Cerebellar cortex (tissue), 1 donor: ENCODE results near the gene STIM2.
"Not testable (repeated sequence)": the region's sequence is repeated elsewhere in the genome, so short reads cannot be mapped to it uniquely, and the experiment has no call there.

ENCODE experiments used
- DNase-seq: peaks from one replicate; pipeline ENCODE4 v3.0.0-alpha.2; 2015; ENCODE audit warnings: low spot score

Gene STIM2

DNA sequence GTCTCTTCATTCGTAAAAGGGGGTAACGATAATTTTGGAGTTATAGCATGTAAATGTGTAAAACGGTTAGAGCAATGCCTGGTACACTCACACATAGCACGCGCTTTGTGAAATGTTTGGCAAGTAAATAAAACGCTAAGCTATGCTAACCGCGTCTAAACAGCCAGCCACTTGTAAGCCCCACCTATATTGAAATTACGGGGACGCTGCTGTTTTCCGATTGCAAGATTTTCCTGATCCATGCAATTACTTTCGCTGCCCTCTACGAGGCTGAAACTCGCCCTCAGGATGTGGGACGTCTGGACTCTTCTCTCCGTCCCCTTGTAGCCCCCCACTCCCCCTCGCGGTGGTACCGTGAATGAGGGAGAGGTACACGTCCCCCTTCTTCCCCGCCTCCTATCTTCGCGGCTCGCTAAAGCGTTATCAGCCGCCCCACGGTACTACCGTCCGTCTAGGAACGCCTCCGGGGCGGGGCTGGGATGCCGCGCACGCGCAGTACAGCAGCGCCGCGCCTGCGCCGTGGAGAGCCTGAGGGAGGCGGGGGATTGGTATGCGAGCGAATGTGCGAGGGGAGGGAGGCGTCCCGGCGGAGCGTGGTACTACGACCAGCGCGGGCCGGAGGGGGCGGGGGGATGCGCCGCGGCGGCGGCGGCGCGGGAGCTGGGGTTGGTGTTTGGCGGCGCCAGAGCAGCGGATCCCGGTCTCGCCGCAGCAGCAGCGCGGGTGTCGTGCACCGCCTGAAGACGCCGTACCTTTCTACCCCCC lies at the start of gene STIM2:
Gene STIM2, plus strand, starts transcription at position 685 of the 765 bp plus-strand sequence.
- peak; percentile 96 for DNase-seq

DNA sequence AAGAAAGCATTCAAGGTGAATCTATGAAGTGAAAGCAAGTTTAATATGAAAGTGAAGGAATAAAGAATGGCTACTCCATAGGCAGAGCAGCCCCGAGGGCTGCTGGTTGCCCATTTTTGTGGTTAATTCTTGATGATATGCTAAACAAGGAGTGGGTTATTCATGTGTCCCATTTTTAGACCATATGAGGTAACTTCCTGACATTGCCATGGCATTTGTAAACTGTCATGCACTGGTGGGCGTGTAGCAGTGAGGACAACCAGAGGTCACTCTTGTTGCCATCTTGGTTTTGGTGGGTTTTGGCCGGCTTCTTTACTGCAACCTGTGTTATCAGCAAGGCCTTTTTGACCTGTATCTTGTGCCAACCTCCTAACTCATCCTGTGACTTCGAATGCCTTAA lies 49.1 kb upstream of the STIM2 start:
- DNase-seq: not testable (repeated sequence)

DNA sequence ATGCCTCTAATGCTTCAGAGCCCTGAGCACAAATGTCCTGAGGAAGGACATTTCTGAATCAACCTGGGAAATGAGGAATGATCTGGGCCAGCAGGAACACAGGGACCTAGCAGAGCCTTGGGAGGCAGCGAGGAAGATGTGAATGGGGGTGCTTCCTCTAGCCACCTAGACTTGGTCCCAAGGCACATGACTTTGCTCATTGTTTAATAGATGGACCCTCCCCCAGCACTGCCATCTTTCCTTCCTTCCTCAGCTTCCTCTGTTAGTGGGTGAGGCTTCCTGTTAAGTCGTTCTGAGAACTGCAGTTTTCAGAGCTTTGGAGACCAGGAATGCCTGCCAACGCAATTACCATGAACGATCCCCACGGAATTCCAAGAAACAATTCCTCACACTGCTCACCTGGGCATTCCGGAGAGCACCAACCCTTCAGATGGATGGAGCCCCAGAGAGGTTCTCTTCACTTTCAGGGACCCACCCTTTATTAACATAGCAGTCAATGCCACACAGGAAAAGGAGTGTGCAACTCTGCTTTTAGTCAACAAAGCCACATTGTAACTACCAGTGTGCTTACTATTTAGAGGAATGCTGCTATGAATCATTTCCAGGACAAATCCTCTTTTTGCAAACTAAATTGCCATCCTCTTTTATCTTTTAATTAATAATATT lies 48.5 kb upstream of the STIM2 start:
- no peak for DNase-seq

DNA sequence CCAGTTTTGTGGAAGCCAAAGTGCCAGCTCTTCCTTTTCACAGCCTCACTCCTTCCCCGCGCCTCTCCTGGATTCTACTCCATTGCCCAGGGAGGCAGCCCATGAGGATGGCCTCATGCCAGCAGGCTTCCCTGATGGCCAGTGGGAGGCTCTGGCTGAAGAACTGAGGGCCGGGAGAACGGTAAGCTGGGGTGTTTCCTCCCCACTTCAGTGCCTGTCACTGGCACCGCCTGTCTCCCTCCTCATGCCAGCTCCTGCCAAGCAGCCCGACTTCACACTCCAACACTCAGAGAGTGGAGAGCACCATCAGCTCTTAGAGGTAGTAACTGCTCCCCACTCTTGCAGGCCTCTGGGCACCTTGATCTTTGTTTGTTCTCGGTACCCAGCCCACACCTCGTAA lies 46.9 kb upstream of the STIM2 start:
- peak; percentile 8 for DNase-seq

DNA sequence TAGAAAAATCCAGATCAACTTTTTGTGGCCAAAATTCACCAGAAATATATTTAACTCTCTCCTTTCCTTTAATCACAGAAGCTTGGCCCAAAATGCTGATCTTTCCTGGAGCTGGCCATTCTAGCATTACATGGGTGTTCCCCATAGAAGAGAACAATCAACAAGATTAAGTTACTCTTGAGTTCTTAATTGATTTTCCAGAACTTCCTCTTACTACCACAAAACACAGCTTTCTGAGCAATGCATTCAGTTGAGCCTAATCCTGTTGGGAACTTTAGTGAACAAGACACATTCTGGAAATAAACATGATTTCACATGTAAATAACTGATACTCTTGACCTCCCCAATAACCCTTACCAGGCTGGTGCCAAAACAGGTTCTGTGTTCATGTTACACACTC lies 45.4 kb upstream of the STIM2 start:
- no peak for DNase-seq

DNA sequence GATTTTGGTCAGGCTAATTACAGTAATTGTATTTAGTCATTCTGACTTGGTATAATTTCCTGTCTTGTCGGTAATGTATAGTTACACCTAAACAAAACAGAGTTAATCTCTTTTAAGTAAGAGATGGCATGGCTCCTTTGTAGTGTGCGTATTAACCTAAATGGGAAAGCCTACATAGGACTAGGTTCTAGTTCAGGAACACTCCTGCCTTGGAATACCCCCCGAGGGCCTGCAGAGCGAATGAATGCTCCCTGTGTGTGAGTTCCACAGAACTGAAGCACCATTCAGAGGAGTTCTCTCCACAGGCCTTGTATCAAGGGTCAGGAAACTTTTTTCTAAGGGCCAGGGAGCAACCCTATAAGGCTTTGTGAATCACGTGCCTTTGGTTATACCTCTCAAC lies 44.9 kb upstream of the STIM2 start:
- no peak for DNase-seq

DNA sequence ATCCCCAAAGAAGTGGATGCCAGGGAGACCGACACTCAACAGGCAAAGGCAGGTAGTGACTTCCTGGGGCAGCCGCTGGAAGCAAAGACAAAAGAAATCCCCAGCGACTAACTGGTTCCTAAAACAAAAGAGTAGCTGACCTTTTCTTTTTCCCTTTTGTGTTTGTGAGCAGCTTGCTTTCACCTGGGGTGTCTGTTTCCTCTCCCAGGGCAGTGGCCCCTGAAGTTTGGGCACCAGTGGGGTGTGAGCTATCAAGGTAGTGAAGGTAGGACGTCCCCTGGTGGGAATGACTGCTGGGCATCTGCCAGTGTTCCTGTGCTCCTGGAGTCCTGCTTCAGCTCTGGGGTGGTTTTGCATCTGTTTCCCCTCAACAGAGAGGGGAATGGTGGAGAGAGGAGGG lies 41.6 kb upstream of the STIM2 start:
- no peak for DNase-seq

DNA sequence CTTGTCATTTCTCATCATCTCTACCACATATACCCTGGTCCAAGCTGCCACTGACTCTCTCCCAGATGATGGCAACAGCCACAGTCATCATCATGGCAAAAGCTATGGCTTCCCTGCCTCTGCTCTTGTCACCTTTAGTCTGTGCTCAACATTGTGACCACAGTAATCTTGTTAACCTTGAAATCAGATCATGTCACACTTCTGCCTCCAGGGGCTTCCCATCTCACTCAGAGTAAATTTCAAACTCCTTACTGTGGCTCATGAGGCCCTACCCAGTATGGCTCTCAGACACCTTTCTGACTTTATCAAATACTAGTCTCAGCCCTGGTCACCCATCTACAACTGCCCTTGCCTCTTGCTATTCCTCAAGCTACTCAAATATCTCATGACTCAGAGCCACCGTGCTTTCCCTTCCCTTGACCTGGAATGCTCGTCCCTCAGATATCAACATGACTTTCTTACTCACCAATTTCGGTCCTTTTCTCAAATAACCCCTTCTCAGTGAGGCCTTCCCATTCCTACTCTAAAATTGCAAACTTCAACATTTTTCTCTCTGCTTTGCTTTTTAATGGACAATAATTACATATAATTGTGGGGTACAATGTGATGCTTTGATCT lies 41.1 kb upstream of the STIM2 start:
- no peak for DNase-seq

DNA sequence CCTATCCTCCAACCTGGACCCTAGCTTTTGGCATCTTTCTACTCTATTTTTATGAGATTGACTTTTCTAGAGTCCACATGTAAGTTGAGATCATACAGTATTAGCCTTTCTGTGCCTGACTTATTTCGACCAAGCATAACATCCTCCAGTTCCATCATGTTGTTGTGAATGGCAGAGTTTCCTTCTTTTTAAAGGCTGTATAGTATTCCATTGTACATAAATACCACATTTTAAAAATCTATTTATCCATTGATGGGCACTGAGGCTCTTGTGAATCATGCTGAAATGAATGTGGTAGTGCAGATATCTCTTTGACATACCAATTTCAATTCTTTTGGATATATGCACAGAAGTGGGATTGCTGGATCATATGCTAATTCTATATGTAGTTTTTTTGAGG lies 40.3 kb upstream of the STIM2 start:
- no peak for DNase-seq

DNA sequence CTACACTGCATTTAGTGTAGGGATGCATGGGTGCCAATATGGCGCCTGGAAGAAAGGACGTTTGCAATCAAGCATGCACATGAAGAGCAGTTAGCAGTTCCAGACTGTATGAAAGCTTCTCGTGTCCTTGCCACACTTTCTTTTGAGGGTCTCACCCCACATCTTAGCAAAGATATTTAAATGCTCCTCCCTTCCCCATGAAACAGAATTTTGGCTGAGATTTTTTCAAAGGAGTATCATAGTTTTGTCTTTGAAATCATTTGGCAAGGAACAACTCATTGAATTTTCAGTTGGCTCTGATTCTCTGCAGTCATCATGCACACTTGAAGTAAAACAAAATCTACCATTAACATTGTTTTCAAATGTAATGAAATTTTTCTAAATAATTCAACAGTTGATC lies 39.6 kb upstream of the STIM2 start:
- DNase-seq: no peak

DNA sequence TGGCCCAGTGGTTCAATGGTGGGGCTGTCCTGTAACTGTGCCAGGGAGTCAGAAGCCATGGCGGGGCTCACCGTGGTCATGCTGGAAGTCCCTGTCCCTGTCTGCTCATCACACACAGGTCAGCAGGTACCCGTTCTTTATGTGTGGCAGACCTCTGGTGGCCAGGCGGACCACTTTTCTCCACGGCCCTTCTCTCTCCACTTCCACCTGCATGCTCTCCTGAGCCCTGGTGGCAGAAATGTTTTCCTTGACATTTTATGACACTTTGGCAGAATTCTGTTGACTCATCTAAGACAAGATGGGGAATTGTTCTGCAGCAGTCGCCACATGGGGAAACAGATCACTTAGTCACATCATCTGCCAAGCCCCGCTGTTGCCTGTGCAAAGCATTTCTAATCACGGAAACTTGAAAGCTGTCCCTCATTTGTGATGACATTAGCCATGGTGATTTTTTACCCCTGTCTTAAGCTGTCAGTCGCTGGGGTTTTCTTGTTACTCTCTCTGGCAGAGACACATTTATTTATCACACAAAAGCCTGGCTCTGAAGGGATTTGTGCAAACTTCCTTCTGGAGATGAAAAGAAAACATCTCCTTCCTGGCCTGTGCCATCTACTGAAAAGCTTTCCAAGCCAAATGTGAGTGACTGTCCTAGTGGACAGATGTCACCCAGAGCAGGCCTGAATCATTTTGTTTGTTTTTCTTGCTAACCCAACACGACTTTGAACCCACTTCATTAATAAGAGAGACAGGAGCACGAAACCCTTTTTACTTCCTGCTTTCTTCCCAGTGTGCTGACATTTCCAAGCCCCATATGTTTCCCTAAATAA lies 38.8 kb upstream of the STIM2 start:
- DNase-seq: no peak

DNA sequence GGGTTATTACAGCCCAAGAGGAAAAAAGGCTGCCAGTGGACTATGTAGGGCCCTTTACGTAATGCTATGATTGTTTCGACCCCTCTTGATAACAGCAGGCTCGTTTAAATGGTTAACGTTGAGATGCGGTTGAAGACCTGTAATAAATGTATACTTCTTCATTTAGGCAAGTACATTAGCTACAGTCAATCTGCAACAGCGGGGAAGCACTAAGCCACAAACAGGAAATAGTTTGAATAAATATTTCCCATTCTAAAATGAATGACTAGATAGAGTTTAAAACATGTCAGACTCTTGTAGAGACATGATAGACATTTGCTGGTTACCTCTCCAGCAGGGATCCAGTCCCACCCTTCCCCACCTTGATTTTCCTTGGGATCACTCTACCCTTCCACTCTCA lies 38.1 kb upstream of the STIM2 start:
- no peak for DNase-seq

DNA sequence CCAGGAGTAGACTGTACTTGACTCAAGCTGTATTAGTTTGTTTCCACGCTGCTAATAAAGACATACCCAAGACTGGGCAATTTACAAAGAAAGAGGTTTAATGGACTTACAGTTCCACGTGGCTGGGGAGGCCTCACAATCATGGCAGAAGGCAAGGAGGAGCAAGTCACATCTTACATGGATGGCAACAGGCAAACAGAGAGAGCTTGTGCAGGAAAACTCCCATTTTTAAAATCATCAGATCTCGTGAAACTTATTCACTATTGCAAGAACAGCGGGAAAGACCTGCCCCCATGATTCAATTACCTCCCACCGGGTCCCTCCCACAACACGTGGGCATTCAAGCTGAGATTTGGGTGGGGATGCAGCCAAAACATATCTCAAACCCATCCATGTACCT lies 37.7 kb upstream of the STIM2 start:
- not testable (repeated sequence) for DNase-seq

DNA sequence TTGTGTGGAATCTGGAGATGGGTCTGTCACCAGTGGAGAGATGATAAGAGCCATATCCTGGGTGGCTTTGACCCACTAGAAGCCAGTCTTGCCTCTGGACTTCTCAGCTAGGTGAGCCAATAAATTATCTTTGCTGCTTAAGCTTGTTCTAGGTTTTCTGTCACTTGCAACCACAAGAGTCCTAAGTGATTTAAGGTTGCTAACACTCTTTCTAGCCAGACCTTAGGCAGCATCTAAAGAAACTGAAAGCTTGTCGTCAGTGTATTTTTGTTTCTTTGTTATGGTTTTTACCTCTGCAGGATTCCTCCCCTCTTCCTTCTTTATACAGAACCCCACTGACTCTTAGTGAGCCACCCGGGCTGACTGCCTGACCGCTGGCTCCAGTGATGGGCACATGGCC lies 37.1 kb upstream of the STIM2 start:
- no peak for DNase-seq

DNA sequence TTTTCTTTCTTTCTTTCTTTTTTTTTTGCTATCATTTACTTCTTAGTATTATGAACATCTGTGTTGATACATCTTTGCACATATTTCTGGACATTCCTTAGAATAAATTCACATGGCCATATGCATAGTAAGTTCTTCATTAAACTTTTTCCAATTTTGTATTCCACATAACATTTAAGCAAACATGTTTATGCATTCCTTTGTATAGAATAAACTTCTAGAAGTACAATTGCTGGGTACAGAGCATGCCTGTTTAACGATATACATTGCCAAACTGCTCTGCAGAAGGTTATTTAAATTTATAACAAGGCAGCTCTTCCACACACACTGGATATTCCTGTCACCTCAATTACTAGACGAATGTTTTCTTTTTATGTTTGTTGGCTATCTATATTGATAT lies 36.0 kb upstream of the STIM2 start:
- no peak for DNase-seq

DNA sequence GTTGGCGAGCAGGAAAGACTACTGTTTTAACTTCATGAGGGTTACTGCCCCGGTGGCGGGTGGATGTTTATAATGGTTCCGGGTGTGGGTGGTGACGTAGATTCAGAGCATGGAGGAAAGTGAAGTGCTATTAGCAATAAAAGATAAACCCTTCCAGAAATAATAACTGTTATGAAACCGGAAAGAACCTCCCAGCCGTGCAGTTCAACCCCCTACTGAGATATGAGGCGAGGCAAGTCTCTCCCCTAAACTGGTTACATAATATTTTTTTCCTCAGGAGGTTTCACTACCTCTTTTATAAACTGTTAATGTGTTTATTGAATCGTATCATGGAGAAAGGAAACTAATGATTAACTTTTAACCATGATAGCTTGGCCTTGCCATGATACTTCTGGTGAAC lies 33.9 kb upstream of the STIM2 start:
- no peak for DNase-seq

DNA sequence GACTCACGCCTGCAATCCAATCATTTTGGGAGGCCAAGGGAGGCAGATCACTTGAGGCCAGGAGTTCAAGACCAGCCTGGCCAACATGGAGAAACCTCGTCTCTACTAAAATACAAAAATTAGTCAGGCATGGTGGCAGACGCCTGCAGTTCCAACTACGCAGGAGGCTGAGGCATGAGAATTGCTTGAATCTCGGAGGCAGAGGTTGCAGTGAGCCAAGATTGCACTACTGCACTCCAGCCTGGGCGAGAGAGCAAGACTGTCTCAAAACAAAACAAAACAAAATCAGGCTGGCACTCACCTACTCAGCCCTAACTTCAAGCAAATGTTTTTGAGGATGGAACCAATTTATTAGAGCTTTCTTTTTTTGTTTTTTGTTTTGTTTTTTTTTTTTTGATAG lies 33.3 kb upstream of the STIM2 start:
- DNase-seq: not testable (repeated sequence)

DNA sequence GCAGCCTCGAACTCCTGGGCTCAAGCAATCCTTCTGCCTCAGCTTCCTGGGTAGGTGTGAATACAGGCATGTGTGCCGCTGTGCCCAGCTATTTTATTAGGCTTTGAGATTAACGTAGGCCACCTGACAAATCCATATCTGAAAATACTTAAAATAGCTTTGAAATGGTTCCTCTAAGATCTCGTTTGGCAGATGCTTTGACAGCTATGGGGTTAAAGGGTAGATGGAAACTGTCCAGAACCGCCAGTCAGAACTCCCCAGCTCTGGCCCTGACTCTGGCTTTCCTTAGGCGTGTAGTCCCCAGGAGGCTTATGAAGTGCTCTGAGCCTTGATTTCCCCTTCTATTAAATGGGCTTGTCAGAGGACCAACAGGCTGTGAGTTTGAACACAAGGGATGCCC lies 32.8 kb upstream of the STIM2 start:
- no peak for DNase-seq

DNA sequence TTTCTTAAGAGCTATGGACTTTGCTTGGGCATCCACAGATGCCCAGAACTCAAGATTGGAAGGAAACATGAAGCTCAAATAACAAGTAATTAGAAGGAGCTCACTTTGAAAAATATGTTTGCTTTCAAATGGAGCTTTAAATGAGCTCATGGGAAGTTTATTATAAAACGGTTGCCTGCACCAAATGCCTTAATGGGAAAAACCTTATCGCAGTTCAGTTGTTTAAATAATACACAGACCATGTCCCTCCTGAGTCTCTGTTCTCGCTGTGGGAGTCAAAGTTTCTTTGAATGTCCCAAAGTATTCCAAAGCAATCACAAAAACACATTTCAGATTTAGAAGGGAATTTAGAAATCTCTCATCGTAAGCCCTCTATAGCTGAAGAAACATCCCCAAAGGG lies 31.6 kb upstream of the STIM2 start:
- no peak for DNase-seq

DNA sequence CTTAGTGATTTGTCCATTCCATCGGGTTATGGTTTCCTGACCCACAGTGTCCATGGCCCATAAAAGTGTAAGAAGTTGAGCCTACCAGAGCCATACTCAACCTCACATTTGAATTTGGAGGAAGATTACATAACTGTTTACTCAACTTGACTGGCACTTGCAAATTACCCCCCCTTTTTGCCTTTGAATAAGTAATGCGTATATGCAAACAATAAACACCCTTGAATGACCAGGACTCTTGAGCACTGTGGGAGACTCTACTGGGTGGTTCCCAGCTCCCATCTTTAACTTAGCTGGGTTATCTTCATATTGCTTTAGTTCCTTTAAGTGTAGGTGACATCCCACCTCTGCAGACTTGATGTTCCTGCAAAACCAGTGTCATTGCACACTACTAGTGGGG lies 30.6 kb upstream of the STIM2 start:
- DNase-seq: no peak

DNA sequence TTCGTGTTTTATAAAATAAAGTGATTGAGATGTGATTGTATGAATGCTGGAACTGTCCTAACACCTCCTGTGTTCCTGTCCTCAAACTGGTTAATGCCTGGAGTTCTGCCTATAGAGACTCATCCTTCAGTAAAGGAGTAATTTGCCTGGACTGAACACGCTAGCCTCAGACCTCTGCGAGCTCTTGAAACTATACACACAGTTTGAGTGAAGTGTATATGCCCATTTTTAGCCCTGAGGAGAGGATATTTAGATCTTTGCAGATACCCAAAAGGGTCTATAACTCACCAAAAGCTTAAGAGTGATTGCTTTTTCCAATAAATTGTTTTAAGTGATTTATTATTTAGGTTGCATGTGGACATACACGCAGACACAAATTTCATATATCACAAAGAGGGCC lies 29.9 kb upstream of the STIM2 start:
- DNase-seq: no peak

DNA sequence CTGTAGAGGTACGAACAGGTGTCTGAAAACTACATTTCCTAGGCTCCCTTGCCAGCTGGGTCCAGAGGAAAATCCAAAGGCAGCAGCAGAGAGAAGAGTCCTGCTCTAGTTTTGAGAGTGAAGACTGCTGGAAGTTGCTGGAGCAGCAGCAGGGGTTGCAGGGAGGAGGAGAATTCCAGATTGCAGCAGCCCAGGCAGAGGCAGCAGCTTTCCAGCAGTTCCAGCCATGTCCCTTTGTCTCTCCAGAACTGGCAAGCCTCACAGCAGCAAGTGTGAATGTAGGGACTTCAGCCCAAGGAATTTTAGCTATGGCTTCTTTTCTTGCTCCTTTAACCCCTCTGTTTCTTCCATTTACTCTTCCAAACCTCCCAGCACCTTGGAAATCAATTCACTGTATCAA lies 24.1 kb upstream of the STIM2 start:
- no peak for DNase-seq
